GM18861 (cell line): ENCODE measurements around the gene STK24.
"Not testable (repeated sequence)": the region's sequence is repeated elsewhere in the genome, so short reads cannot be mapped to it uniquely, and the experiment has no call there.

Experiments
- ATAC-seq: cut with Tn5 transposase; IDR thresholded peaks from one replicate; pipeline ENCODE4 v1.9.1; 2021; ENCODE audit not compliant: unreplicated experiment

The STK24 gene

GRCh38 chr13:98413796-98414195 lies 163.1 kb downstream of the STK24 start:
- ATAC-seq, result no peak

GRCh38 chr13:98413278-98413677 lies 163.6 kb downstream of the STK24 start:
- not testable (repeated sequence) for ATAC-seq

- ATAC-seq, result no peak
Observed at GRCh38 chr13:98411617-98412265, 165.2 kb downstream of the STK24 start.

- ATAC-seq, result no peak
Observed at GRCh38 chr13:98411013-98411412, 165.9 kb downstream of the STK24 start.

GRCh38 chr13:98410612-98411011 lies 166.3 kb downstream of the STK24 start:
- no peak for ATAC-seq

GRCh38 chr13:98409281-98409680 lies 167.6 kb downstream of the STK24 start:
- ATAC-seq, result no peak

- no peak for ATAC-seq
Observed at GRCh38 chr13:98407575-98407974, 169.3 kb downstream of the STK24 start.

GRCh38 chr13:98406971-98407370 lies 169.9 kb downstream of the STK24 start:
- ATAC-seq, result no peak

- no peak for ATAC-seq
Observed at GRCh38 chr13:98406427-98406826, 170.5 kb downstream of the STK24 start.

GRCh38 chr13:98405690-98406344 lies 171.1 kb downstream of the STK24 start:
- no peak for ATAC-seq

GRCh38 chr13:98405107-98405571 lies 171.8 kb downstream of the STK24 start:
- no peak for ATAC-seq

GRCh38 chr13:98403076-98403475 lies 173.8 kb downstream of the STK24 start:
- ATAC-seq, result no peak

- ATAC-seq, result no peak
Observed at GRCh38 chr13:98401934-98402333, 175.0 kb downstream of the STK24 start.

- no peak for ATAC-seq
Observed at GRCh38 chr13:98399756-98400155, 177.2 kb downstream of the STK24 start.

GRCh38 chr13:98398581-98398980 lies 178.3 kb downstream of the STK24 start:
- no peak for ATAC-seq

- ATAC-seq, result no peak
Observed at GRCh38 chr13:98397861-98398260, 179.0 kb downstream of the STK24 start.

- no peak for ATAC-seq
Observed at GRCh38 chr13:98397221-98397620, 179.7 kb downstream of the STK24 start.

GRCh38 chr13:98396071-98396710 lies 180.7 kb downstream of the STK24 start:
- ATAC-seq, result no peak
